GM18505 (cell line): ENCODE results near the gene SLC9A4.

Experiments
- ATAC-seq: cut with Tn5 transposase; IDR thresholded peaks from one replicate; pipeline ENCODE4 v1.9.1; 2021; ENCODE audit not compliant: unreplicated experiment
- POLR2A ChIP-seq: IDR thresholded peaks from 4 replicates; pipeline ENCODE4 v1.6.1; 2011; ENCODE audit warnings: borderline replicate concordance; ENCODE audit not compliant: insufficient read depth, insufficient read length; ENCODE audit errors: extremely low read depth

The SLC9A4 gene

DNA sequence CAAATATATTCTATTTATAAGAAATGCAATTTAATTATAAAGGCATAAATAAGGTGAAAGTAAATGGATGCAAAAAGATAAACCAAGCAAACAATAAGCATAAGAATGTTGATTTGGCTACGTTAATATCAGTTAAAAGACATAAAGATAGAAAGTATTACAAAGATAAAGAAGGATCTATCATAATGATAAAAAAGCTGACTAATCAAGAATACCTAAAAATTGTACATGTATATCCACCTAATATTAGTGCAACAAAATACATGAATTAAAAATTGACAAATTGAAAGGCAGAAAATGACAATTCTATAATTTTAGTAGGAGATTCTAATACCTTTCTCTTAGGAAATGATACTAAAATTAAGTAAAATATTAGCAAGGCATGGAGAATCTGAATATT, 21.5 kb downstream of the SLC9A4 start:
- no peak for ATAC-seq

DNA sequence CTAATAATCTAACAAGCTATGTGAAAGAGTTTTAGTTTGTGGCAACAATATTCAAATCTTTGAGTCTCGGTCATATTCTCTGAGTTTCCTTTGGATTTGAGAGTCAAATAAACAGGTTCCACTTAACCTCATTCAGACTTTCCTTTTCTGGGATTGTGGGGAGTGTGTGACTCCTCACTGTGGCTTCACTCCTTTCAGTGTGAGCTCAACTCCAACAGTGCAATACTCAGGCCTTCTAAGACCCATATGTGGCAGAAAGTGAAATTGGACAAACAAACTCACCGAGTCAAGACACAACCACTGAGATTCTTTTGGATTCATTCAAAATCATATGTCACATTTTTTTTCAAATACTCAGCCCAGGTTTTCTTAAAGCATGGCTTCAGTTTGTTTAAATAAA, 25.4 kb downstream of the SLC9A4 start:
- TF ChIP-seq POLR2A: no peak
- no peak for ATAC-seq

More for the DNA sequence above, 21.5 kb downstream of the SLC9A4 start:
- TF ChIP-seq POLR2A: no peak

DNA sequence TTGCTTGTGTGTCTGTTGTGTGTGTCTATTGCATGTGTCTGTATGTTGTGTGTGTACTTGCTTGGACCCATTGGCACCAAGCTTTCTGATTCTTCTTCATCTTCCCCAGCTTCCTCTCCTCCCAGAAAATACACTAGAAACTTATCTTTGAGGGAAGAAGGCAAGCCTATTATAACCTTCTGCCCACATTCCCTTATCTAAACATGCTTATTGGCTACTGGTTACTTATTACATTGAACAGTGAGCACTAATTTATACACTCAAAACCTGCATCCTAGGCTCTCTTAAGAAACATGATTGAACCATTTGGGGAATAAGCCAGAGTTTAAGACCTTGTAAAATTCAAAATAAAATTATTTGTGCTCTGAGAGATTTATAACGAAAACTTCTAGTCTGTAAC, 26.5 kb downstream of the SLC9A4 start:
- no peak for ATAC-seq
- no peak for TF ChIP-seq POLR2A

GRCh38 chr2:102502576-102502975, 29.6 kb downstream of the SLC9A4 start:
- ATAC-seq: no peak
- TF ChIP-seq POLR2A: no peak

DNA sequence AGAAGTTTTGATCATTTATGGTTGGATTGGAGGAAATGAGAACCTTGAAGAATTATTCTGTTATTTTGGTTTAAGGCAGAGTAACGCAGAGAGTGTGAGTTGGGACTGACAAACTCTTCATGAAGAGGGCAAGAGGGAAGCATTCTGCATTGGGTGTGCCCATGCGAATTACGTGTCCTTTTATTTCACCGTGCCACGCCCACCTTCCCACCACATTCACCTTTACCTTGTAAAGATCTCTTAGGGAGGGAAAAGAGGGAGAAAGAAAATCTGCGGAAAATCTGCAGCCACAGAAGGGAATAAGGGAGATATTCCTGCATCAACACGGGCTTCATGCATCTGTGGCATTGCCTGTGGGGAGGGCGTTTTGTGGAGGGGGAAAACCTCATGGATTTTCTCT, 31.8 kb downstream of the SLC9A4 start:
- no peak for TF ChIP-seq POLR2A
- ATAC-seq: no peak

- TF ChIP-seq POLR2A: no peak
- ATAC-seq: no peak
Measured at GRCh38 chr2:102505290-102505689, 32.3 kb downstream of the SLC9A4 start.

DNA sequence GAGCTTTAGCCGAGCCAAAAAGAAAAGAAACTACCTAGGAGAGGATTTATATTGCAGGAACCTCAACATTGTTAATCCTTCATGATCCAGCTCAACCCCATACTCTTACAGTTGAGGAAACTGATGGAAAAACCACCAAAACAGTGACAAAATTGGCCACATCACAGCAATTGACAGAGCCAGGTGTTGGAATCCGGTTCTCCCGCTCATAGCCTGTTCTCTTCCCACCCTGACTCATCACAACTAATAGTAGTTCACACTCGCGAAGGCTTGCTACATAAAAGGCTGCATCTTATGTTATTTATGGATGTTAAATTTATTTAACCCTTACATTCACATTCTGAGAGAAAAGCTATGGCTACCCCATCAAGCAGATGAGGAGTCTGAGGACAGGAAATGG, 33.7 kb downstream of the SLC9A4 start:
- no peak for ATAC-seq
- TF ChIP-seq POLR2A: no peak

DNA sequence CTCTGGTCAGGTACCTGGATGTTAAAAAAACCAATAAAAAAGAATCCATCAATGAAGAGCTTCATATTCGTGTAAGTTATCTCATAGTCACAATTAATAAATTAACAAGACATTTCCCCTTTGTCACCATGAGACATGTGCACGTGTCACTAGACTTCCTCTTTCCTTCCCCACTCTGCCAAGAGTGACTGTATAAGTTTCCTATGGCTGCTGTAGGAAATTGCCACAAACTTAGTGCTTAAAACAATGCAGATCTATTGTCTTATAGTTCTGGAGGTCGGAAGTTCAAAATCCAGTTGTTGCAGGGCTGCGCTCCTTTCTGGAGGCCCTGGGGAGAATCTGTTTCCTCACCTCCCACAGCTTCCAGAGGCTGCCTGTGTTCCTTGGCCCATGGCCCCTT, 35.8 kb downstream of the SLC9A4 start:
- no peak for TF ChIP-seq POLR2A
- ATAC-seq: no peak

DNA sequence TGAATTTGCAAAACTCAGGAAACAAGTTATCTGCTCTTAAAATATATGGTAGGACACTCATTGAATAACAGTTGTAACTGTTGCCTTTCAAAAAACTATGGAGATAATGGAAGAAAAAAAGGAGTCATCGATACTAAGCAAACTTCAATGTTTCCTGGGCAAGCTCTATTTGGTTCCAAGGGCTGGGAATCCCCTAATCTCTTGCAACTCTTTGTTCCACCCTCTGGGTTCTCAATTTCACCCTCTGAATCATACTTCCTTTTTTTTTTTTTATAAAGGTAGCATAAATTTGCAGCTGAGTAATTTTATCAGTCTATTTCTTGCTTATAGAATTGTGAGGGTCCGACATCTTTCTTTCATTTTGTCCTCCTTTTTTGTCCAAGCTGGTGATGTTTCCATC, 36.7 kb downstream of the SLC9A4 start:
- no peak for ATAC-seq
- no peak for TF ChIP-seq POLR2A

GRCh38 chr2:102510791-102511575, 38.0 kb downstream of the SLC9A4 start:
- no peak for ATAC-seq
- no peak for TF ChIP-seq POLR2A

DNA sequence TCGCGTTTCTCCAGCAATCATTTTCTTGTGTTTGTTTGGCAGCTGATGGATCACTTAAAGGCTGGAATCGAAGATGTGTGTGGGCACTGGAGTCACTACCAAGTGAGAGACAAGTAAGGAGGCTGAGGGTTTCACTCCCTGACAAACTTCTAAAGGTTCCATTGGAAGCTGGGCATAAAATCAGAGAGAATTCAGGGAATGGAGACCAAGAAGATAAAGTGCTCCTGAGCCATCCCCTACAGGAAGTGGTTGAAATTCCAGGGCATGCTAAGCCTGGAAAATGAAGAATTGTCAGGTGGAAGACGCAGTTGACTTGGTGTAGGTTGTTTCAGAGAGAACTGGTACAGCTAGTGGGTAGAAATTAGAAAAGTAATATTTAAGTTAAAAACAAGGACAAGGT, 39.1 kb downstream of the SLC9A4 start:
- no peak for ATAC-seq
- no peak for TF ChIP-seq POLR2A

DNA sequence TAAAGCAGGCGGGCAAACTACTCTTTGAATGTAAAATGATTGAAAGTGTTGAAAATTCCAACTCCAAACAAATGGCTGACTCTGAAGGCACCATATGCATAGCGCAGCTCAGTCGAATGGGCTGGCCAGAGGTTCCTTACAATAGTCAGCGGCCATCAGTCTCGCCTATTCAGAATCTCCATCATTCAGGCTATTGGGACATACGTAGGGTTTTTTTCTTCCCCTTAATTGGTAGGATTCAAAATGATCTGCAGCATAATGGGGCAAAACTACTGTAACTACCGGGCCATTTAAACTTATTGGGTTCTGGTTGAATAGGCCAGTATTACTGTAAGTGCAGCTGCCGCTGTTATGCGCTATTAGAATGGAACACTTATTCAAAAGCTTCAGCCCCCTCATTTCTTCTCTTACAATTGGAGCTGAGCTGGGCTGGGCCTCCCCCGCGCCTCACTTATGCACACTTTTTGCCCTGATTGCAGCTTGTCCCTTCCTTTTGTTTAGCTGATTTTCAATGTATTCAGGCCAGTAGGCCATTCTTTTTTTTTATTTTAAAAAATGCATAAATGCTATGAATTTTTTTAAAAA, 40.4 kb downstream of the SLC9A4 start:
- TF ChIP-seq POLR2A: no peak
- no peak for ATAC-seq

DNA sequence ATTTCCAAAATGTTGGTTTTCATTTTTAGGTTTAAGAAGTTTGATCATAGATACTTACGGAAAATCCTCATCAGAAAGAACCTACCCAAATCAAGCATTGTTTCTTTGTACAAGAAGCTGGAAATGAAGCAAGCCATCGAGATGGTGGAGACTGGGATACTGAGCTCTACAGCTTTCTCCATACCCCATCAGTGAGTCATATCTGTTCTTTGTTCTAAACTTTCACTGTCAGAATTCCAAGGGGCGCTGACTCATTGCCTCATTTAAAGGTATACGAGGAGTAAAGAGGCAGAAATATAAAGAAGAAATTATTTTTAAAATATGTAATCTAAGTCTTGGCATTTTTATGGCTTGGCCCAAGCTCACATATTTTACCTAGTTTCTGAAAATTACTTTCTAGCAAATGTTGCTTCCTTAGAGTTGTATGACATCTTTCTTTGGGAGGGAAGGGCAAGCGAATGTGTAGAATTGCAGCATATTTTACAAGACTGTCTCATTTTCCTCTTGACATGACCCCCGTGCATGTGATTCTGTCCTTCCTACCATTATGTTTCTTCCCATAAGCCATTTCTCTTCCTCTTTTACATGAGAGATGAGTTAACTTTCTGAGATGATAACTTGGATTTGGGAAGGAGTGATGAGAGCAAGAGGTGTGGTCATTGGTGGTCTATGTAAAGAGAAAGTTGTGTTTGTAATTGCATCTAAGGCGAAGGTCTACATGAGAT, 41.2 kb downstream of the SLC9A4 start:
- no peak for TF ChIP-seq POLR2A
- no peak for ATAC-seq

GRCh38 chr2:102515851-102516250, 42.8 kb downstream of the SLC9A4 start:
- no peak for ATAC-seq
- TF ChIP-seq POLR2A: no peak
